HepG2 (cell line): ENCODE data around the gene SYNE1. TPM values are rescaled to one million over a fixed set of nuclear protein-coding genes. Genes with fewer than 3 reads are reported as not detected.

Source experiments
- ATAC-seq: fragments of 200-7000 bp; cut with Tn5 transposase; 3 replicates; pipeline ENCODE4 v1.9.1; 2020; ENCODE audit warnings: mild to moderate bottlenecking, moderate library complexity
- BruUV-seq: library from RNA; stranded (reverse); fragments of 400-500 nt; replicated peaks from 2 replicates; lab custom pipeline; 2021; lab: Mats Ljungman, UMichigan
- CTCF ChIA-PET: fragments of 300-600 bp; formaldehyde crosslinking; extraction: SDS; loops from one replicate; lab custom pipeline; 2021; ENCODE audit warnings: low total read pairs, inconsistent platforms, low intra/inter-chr PET ratio; lab: Yijun Ruan, JAX
- POLR2A ChIA-PET: fragments of 350-600 bp; sonication (Branson Sonifier 250); formaldehyde crosslinking; loops from one replicate; lab custom pipeline; 2020; ENCODE audit warnings: antibody characterized with exemption, inconsistent platforms; lab: Yijun Ruan, JAX
- DNase-seq: peaks from one replicate; pipeline ENCODE4 v3.0.0-alpha.2; 2015; ENCODE audit warnings: low spot score
- FAIRE-seq: peaks from 3 replicates; lab custom pipeline; 2011; peaks lifted over from hg19 to GRCh38; lab: Jason Lieb, UNC
- H2AFZ ChIP-seq: one replicate; pipeline ENCODE4 v1.6.1; 2011; ENCODE audit warnings: low read length, inconsistent platforms
- H3K27ac ChIP-seq: fragments of 300-600 bp; 3 replicates; pipeline ENCODE4 v1.8.0; 2011; ENCODE audit warnings: mixed run types, mild to moderate bottlenecking, mixed read lengths, low read length, inconsistent platforms; ENCODE audit not compliant: insufficient read depth; ENCODE audit errors: extremely low read length
- H3K27me3 ChIP-seq, 2 experiments: fragments of 200-600 bp in 1 of 2; 2 replicates in 1 of 2; 3 replicates in 1 of 2; pipeline versions ENCODE4 v1.6.0 to v1.8.0; 2011; ENCODE audit warnings: low read length in 2 of 2, mild to moderate bottlenecking in 2 of 2, moderate library complexity in 2 of 2, inconsistent platforms in 1 of 2; ENCODE audit not compliant: insufficient read depth in 2 of 2, control insufficient read depth in 1 of 2
- H3K36me3 ChIP-seq, 2 experiments: fragments of 200-600 bp in 1 of 2; replicated peaks in 1 of 2; 2 replicates in 1 of 2; 3 replicates in 1 of 2; pipeline versions ENCODE4 v1.5.1 to v1.8.0; 2011; ENCODE audit warnings: low read length in 2 of 2, inconsistent platforms in 1 of 2; ENCODE audit not compliant: insufficient read depth in 2 of 2, control insufficient read depth in 1 of 2
- H3K4me1 ChIP-seq: 2 replicates; pipeline ENCODE4 v1.5.1; 2012; ENCODE audit warnings: low read length, inconsistent platforms; ENCODE audit not compliant: insufficient read depth
- H3K4me2 ChIP-seq: 2 replicates; pipeline ENCODE4 v1.6.0; 2011; ENCODE audit warnings: low read depth, low read length, inconsistent platforms
- H3K4me3 ChIP-seq, 3 experiments: fragments of 200-600 bp in 1 of 3; sonication (generic), shearing (Covaris generic) in 1 of 3; replicated peaks in 1 of 3; 2 replicates each; pipeline ENCODE4 v1.5.1; 2011 to 2016; ENCODE audit warnings: low read length in 3 of 3, inconsistent platforms in 2 of 3, low read depth in 2 of 3, mild to moderate bottlenecking in 2 of 3, control low read depth in 1 of 3, mixed read lengths in 1 of 3; ENCODE audit not compliant: insufficient read depth in 1 of 3
- H3K79me2 ChIP-seq: one replicate; pipeline ENCODE4 v1.6.1; 2011; ENCODE audit warnings: low read length, inconsistent platforms; ENCODE audit not compliant: insufficient read depth
- H3K9ac ChIP-seq: 2 replicates; pipeline ENCODE4 v1.6.0; 2011; ENCODE audit warnings: mild to moderate bottlenecking, low read depth, low read length, inconsistent platforms; ENCODE audit not compliant: insufficient read depth
- H3K9me3 ChIP-seq: 2 replicates; pipeline ENCODE4 v1.5.1; 2012; ENCODE audit warnings: mild to moderate bottlenecking, low read length
- H4K20me1 ChIP-seq: 2 replicates; pipeline ENCODE4 v1.6.0; 2011; ENCODE audit warnings: inconsistent platforms, mild to moderate bottlenecking, low read length, moderate library complexity; ENCODE audit not compliant: insufficient read depth
- CREB1 ChIP-seq, 2 experiments: fragments of 450-650 bp in 1 of 2; IDR thresholded peaks; 2 replicates each; pipeline ENCODE4 v1.6.1; 2016 to 2017; ENCODE audit warnings: control low read depth in 1 of 2, mild to moderate bottlenecking in 1 of 2, missing compliant biosample characterization in 1 of 2, missing genetic modification characterization in 1 of 2
- NR1H2 ChIP-seq: sonication (generic); formaldehyde crosslinking; IDR thresholded peaks from 2 replicates; pipeline ENCODE4 v1.8.1; 2022; ENCODE audit warnings: low read depth, missing genetic modification reagents, borderline replicate concordance
- ZNF232 ChIP-seq: sonication (generic); formaldehyde crosslinking; IDR thresholded peaks from 2 replicates; pipeline ENCODE4 v1.4.0; 2020; ENCODE audit warnings: missing genetic modification reagents, borderline replicate concordance
- ZNF563 ChIP-seq: sonication (generic); formaldehyde crosslinking; IDR thresholded peaks from 2 replicates; pipeline ENCODE4 v1.8.0; 2022; ENCODE audit warnings: mild to moderate bottlenecking, moderate library complexity, missing genetic modification reagents
- WGBS: methylation state at CpG from one replicate; pipeline ENCODE4 v1.1.6; 2017; ENCODE audit warnings: low lambda C conversion rate; 5-methylcytosine and 5-hydroxymethylcytosine counted together
- in situ Hi-C: cut with HindIII; loops from 2 replicates; pipeline ENCODE4 v1.10.0; 2017; ENCODE audit warnings: low pct_unique_long_range_greater_than_20kb; ENCODE audit not compliant: extremely low pct_ligation_motif_present
- intact Hi-C: fragments of 100-400 bp; cut with micrococcal nuclease; formaldehyde crosslinking; loops from one replicate; pipeline ENCODE4 v1.10.0; 2022; ENCODE audit not compliant: unreplicated experiment
- polyA plus RNA-seq, 8 experiments: library from polyadenylated mRNA; depleted of rRNA in 3 of 8; stranded (reverse) in 7 of 8; unstranded in 1 of 8; fragments of >200 nt; fragmentation: Illumina TruSeq in 4 of 8; extraction: Trizol in 4 of 8; gene quantifications; 2 replicates each; pipeline versions ENCODE4 v1.2.1 to v1.2.3, GENCODE V29; 2011 to 2016; ENCODE audit warnings: low read depth in 4 of 8, missing spikeins in 1 of 8, mixed read lengths in 1 of 8; ENCODE audit not compliant: insufficient read depth in 1 of 8
- total RNA-seq, 5 experiments: library from RNA; depleted of rRNA; stranded (reverse); fragments of >200 nt; fragmentation: Illumina TruSeq; extraction: Trizol; gene quantifications; 2 replicates each; pipeline ENCODE4 v1.2.3, GENCODE V29; 2016; ENCODE audit warnings: low read depth in 1 of 5
- TF ChIP-seq, protein P1 (sequence below): sonication (generic); formaldehyde crosslinking; IDR thresholded peaks from 2 replicates; pipeline ENCODE4 v1.8.0; 2022; ENCODE audit warnings: mild to moderate bottlenecking, missing genetic modification reagents, moderate library complexity
- TF ChIP-seq, protein P2 (sequence below): sonication (generic); formaldehyde crosslinking; IDR thresholded peaks from 2 replicates; pipeline ENCODE4 v1.4.0; 2020; ENCODE audit warnings: mild to moderate bottlenecking, missing genetic modification reagents
- TF ChIP-seq, protein P3 (sequence below): sonication (generic); formaldehyde crosslinking; IDR thresholded peaks from 2 replicates; pipeline ENCODE4 v1.4.0; 2020; ENCODE audit warnings: mild to moderate bottlenecking, missing genetic modification reagents
- TF ChIP-seq, protein P4 (sequence below): sonication (generic); formaldehyde crosslinking; IDR thresholded peaks from 2 replicates; pipeline ENCODE4 v1.8.0; 2022; ENCODE audit warnings: missing genetic modification reagents, mild to moderate bottlenecking, inconsistent platforms, borderline replicate concordance

SYNE1 gene
- total and polyA plus RNA-seq, 2 of the 13 experiments (the other 11 are each of a cell fraction or from before 2014, with no cell fraction given) = 5.5 to 15.9 TPM

DNA sequence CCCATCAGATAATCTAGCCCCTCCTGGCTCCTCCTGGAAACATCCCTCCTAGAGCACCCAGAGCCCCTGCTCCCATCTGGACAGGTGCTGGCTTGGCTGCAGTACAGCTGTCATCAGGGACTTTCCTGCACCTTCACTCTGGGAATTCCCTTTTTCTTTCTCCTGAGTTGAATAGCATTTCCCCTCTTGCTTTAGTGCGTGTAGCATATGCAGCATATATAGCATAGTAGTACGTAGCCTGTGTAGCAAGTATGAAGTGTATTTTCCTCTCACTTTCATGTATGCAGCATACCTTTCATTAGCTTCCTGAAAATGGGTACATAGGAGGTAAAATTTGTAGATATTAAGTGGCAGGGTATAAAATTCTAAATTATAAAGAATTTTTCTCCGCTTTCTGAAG, 476.8 kb downstream of the SYNE1 start (continued):
- TF ChIP-seq, protein P1, sequence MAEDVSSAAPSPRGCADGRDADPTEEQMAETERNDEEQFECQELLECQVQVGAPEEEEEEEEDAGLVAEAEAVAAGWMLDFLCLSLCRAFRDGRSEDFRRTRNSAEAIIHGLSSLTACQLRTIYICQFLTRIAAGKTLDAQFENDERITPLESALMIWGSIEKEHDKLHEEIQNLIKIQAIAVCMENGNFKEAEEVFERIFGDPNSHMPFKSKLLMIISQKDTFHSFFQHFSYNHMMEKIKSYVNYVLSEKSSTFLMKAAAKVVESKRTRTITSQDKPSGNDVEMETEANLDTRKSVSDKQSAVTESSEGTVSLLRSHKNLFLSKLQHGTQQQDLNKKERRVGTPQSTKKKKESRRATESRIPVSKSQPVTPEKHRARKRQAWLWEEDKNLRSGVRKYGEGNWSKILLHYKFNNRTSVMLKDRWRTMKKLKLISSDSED (CRISPR knock-in tag) = no peak
- TF ChIP-seq CREB1 (IDR thresholded peaks at IDR 0.05) (no peak), CREB1 (CRISPR knock-in tag; IDR thresholded peaks at IDR 0.05) (no peak)

DNA sequence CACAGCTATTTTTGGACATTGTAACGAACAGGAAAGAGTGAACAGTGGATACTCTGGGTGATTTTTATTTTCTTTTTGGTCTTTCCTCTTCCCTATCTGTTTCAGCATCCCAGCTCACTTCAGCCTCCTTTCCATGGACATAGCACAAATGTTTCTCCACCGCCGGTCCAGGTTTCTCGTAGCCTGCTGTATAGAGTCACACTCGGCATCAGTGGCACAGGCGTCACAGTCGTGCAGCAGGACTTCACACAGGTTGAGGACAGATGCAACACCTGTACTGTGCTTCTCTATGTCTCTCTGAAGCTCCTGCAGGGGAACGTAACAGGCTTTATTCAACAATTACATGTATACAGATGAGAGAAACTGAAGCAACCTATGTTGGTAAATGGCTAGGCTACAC, 481.4 kb downstream of the SYNE1 start:
- H3K27ac ChIP-seq = no peak overlapping the region
- no peak for TF ChIP-seq ZNF563 (CRISPR knock-in tag)
- TF ChIP-seq, protein P2, sequence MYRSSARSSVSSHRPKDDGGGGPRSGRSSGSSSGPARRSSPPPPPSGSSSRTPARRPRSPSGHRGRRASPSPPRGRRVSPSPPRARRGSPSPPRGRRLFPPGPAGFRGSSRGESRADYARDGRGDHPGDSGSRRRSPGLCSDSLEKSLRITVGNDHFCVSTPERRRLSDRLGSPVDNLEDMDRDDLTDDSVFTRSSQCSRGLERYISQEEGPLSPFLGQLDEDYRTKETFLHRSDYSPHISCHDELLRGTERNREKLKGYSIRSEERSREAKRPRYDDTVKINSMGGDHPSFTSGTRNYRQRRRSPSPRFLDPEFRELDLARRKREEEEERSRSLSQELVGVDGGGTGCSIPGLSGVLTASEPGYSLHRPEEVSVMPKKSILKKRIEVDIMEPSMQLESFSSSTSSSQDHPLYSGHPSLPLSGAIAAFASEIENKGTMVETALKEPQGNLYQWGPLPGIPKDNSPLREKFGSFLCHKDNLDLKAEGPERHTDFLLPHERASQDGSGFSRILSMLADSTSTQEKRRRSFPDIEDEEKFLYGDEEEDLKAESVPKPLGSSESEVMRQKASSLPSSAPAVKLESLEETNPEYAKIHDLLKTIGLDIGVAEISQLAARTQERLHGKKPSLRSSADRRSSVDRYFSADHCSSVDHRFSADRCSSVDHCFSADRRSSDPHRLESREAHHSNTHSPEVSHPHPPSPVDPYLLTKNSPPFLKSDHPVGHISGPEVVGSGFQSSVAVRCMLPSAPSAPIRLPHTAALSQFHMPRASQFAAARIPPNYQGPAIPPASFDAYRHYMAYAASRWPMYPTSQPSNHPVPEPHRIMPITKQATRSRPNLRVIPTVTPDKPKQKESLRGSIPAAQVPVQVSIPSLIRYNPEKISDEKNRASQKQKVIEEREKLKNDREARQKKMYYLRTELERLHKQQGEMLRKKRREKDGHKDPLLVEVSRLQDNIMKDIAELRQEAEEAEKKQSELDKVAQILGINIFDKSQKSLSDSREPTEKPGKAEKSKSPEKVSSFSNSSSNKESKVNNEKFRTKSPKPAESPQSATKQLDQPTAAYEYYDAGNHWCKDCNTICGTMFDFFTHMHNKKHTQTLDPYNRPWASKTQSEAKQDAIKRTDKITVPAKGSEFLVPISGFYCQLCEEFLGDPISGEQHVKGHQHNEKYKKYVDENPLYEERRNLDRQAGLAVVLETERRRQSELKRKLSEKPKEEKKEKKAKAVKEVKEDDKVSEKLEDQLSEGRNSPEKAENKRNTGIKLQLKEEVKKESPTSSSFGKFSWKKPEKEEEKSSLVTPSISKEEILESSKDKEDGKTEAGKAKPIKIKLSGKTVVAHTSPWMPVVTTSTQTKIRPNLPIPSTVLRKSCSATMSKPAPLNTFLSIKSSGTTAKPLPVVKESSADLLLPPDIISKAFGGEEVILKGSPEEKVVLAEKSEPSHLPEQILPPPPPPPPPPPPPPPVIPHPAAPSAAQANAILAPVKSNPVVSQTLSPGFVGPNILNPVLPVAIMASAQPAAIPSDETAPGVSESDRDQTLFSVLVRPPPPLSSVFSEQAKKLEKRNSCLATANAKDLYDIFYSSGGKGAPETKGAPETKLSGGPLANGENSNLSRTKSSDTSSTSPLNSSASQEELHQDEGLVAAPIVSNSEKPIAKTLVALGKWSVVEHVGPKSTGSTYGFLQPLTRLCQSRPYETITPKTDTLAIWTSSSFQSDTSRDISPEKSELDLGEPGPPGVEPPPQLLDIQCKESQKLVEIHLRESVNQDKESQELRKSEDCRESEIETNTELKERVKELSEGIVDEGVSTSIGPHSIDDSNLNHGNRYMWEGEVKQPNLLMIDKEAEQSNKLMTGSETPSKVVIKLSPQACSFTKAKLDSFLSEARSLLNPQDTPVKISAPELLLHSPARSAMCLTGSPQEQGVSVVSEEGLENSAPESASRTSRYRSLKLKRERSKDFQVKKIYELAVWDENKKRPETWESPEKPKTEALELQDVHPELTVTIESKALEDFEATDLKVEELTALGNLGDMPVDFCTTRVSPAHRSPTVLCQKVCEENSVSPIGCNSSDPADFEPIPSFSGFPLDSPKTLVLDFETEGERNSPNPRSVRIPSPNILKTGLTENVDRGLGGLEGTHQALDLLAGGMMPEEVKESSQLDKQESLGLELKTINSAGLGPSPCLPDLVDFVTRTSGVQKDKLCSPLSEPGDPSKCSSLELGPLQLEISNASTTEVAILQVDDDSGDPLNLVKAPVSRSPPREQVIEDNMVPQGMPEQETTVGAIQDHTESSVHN (CRISPR knock-in tag) = no peak
- TF ChIP-seq NR1H2 (CRISPR knock-in tag) = no peak
- TF ChIP-seq, protein P3, sequence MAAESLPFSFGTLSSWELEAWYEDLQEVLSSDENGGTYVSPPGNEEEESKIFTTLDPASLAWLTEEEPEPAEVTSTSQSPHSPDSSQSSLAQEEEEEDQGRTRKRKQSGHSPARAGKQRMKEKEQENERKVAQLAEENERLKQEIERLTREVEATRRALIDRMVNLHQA (CRISPR knock-in tag) = no peak
- TF ChIP-seq ZNF232 (CRISPR knock-in tag) = no peak
- TF ChIP-seq, protein P4, sequence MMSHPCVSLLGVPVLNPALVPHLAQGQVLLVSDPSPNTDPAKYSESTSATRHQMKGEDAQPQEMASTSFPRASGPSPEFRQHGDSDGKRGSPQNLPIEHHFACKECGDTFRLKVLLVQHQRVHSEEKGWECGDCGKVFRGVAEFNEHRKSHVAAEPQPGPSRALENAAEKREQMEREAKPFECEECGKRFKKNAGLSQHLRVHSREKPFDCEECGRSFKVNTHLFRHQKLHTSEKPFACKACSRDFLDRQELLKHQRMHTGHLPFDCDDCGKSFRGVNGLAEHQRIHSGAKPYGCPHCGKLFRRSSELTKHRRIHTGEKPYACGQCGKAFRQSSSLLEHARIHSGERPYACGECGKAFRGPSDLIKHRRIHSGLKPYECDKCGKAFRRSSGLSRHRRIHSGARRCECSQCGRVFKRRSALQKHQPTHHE (CRISPR knock-in tag) = no peak
- FAIRE-seq (no peak), ATAC-seq (no peak), DNase-seq (no peak)
- H3K4me2 ChIP-seq = no peak overlapping the region
- no peaks in the 10 kb centered on the region for H3K9me3 ChIP-seq
- H3K27me3 ChIP-seq = no peaks in the 10 kb centered on the region
- in situ Hi-C loops = no loop called here
- no peaks in the 10 kb centered on the region for H4K20me1 ChIP-seq
- BruUV-seq = no TSS peak
- H3K79me2 ChIP-seq = no peaks in the 10 kb centered on the region
- no peaks in the 10 kb centered on the region for H3K4me1 ChIP-seq
- CTCF ChIA-PET = no interaction called here
- H3K4me3 ChIP-seq = no peak overlapping the region
- no peak overlapping the region for H3K9ac ChIP-seq
- no peak overlapping the region for H2AFZ ChIP-seq
- POLR2A ChIA-PET = no interaction called here
- intact Hi-C loops = no loop called here
- H3K36me3 ChIP-seq = no peaks in the 10 kb centered on the region
- 83% methylated on average over 8 of the region's 8 CpGs for WGBS
